ENCODE results near the gene DUOXA1. TPM values are rescaled to one million over a fixed set of nuclear protein-coding genes. Genes with fewer than 3 reads are reported as not detected.

Gene DUOXA1
- total RNA-seq, 1 experiment from 2014 or later = not detected

DNA sequence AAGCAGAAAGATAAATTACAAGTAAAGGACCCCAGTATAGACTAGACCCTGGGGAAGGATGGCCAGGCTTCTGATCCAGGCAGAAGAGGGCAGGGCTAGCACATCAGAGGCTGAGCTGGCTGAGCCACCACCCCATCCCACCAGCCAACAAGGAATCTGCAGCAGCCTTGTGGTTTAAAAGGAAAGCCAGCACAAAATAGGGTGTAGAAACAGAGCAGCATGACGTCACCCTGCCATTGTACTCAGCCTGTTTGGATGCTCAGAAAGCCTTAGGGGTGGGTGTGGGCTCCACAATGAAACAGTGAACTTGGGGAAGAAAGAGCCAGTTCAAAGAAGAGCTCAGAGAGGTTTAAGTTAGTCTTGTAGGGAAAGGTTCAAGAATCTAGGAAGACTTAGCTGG lies 28.3 kb upstream of the DUOXA1 start:
- H3K79me2 ChIP-seq (ENCODE audit: low read length) = no peaks in the 10 kb centered on the region
- peak overlapping the region; percentile 38; the same call in 1 of the 2 replicates for H3K27ac ChIP-seq (ENCODE audit: low read length)
- no peak overlapping the region for H3K4me2 ChIP-seq (ENCODE audit: low read length)
- no peak overlapping the region for H3K4me3 ChIP-seq (ENCODE audit: low read length)
- H3K27me3 ChIP-seq (ENCODE audit: low read length) = no peaks in the 10 kb centered on the region
- no peaks in the 10 kb centered on the region for H3F3A ChIP-seq (ENCODE audit: low read length, unreplicated experiment)
- no peaks in the 10 kb centered on the region for H4K20me1 ChIP-seq (ENCODE audit: low read length)
- peak; percentile 45 for ATAC-seq
- BruUV-seq (replicated peaks) = no TSS peak
- ChIA-PET POLR2A (ENCODE audit: unreplicated experiment) (interaction anchor here (0.5 kb wide), 1 partner anchor 46 kb away, joined by 8 read pairs; no protein-coding TSS in a partner anchor), CTCF (interaction anchor here (0.7 to 1.2 kb wide), 3 partner anchors 9 to 40 kb away, joined by 4 to 9 read pairs (median 7); no protein-coding TSS in a partner anchor)
- no peak overlapping the region for H2AFZ ChIP-seq (ENCODE audit: low read length)
- H3K9me2 ChIP-seq (replicated peaks; ENCODE audit: low read length) = no peaks in the 10 kb centered on the region
- TF ChIP-seq EZH2phosphoT487 (IDR thresholded peaks at IDR 0.05; ENCODE audit: borderline replicate concordance, low read length) (no peak), EZH2 (IDR thresholded peaks at IDR 0.05; ENCODE audit: low read length, unreplicated experiment) (no peak)
- TF ChIP-seq, protein P1, sequence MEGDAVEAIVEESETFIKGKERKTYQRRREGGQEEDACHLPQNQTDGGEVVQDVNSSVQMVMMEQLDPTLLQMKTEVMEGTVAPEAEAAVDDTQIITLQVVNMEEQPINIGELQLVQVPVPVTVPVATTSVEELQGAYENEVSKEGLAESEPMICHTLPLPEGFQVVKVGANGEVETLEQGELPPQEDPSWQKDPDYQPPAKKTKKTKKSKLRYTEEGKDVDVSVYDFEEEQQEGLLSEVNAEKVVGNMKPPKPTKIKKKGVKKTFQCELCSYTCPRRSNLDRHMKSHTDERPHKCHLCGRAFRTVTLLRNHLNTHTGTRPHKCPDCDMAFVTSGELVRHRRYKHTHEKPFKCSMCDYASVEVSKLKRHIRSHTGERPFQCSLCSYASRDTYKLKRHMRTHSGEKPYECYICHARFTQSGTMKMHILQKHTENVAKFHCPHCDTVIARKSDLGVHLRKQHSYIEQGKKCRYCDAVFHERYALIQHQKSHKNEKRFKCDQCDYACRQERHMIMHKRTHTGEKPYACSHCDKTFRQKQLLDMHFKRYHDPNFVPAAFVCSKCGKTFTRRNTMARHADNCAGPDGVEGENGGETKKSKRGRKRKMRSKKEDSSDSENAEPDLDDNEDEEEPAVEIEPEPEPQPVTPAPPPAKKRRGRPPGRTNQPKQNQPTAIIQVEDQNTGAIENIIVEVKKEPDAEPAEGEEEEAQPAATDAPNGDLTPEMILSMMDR (conservative IDR thresholded peaks at IDR 0.05; ENCODE audit: low read depth, low read length) = no peak
- intact Hi-C loops (cut with micrococcal nuclease) = no loop called here
- no peak overlapping the region for H3K9ac ChIP-seq (ENCODE audit: low read length)
- H3K36me3 ChIP-seq (ENCODE audit: low read depth, low read length) = no peaks in the 10 kb centered on the region
- peak; percentile 74 for DNase-seq
- peaks cover 24% of the 10 kb centered on the region for H3K4me1 ChIP-seq (ENCODE audit: insufficient read depth, low read length)
- H3K9me3 ChIP-seq (ENCODE audit: low read length) = no peaks in the 10 kb centered on the region

DNA sequence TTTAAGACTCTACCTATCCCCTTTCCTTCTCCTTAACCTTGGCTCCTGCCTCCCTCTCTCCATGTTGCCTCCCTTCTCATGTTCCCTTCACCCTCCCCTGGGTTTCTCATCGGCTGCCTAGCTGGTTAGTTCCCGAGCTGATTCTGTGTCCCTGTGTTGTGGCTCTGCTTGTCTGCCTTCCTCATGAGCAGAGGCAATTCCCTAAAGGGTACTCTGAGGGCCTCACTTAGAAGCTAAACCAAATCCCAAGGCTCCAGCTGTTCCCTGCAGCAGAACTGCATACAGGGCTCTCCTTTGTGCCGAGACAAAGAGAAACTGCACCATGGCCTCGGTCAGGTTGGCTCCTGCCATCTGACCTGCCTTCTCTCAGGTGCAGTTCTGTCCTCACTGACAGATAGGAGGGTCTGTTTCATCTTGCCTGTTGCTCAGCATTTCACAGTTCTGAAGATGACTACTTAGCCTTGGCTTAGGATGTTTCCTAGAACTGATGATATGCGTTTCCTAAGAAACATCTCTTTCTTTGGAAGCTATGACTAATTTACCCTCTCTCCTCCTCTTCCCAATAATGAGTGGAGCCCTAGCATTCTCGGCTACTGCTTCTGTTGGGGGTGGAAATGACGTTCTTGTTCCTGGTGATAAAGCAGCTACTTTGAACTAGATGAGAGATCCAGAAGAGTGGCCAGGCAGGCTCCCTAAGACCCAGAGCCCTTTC lies 27.2 kb upstream of the DUOXA1 start:
- DNase-seq = no peak
- Histone ChIP-seq H3K79me2 (ENCODE audit: low read length) (no peaks in the 10 kb centered on the region), H3K9me2 (replicated peaks; ENCODE audit: low read length) (no peaks in the 10 kb centered on the region), H3K27ac (ENCODE audit: low read length) (no peak overlapping the region), H3K4me1 (ENCODE audit: insufficient read depth, low read length) (peaks cover 13% of the 10 kb centered on the region), H3K9ac (ENCODE audit: low read length) (no peak overlapping the region), H4K20me1 (ENCODE audit: low read length) (no peaks in the 10 kb centered on the region), H3K4me3 (ENCODE audit: low read length) (no peak overlapping the region), H3K4me2 (ENCODE audit: low read length) (no peak overlapping the region), H3K9me3 (ENCODE audit: low read length) (no peaks in the 10 kb centered on the region), H3K36me3 (ENCODE audit: low read depth, low read length) (no peaks in the 10 kb centered on the region), H2AFZ (ENCODE audit: low read length) (no peak overlapping the region), H3F3A (ENCODE audit: low read length, unreplicated experiment) (no peaks in the 10 kb centered on the region), H3K27me3 (ENCODE audit: low read length) (no peaks in the 10 kb centered on the region)
- BruUV-seq (replicated peaks) = no TSS peak
- ATAC-seq = no peak
- ChIA-PET POLR2A (ENCODE audit: unreplicated experiment) (no interaction called here), CTCF (interaction anchor here (0.6 kb wide), 1 partner anchor 48 kb away, joined by 3 read pairs; no protein-coding TSS in a partner anchor)
- intact Hi-C loops (cut with micrococcal nuclease) = no loop called here
- TF ChIP-seq EZH2 (IDR thresholded peaks at IDR 0.05; ENCODE audit: low read length, unreplicated experiment) (no peak), EZH2phosphoT487 (IDR thresholded peaks at IDR 0.05; ENCODE audit: borderline replicate concordance, low read length) (no peak)
- TF ChIP-seq, protein P1 (conservative IDR thresholded peaks at IDR 0.05; ENCODE audit: low read depth, low read length) = no peak

DNA sequence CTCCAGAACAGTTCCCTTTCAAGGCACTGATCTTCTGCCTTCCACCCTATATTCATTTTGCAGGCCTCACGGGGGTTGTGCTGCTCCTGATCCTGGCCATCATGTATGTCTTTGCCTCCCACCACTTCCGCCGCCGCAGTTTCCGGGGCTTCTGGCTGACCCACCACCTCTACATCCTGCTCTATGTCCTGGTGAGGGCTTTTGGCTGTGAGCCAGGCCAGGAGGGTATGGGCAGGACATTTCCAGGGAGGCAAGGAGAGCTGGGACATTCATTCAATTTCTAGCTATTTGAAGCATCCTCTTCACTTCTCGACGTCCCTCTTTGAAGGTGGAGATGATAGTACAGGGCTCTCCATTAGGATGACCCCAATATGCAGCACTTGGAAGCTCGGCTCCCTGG lies 26.1 kb upstream of the DUOXA1 start:
- ChIA-PET CTCF (no interaction called here), POLR2A (ENCODE audit: unreplicated experiment) (no interaction called here)
- no peaks in the 10 kb centered on the region for H3K9me2 ChIP-seq (replicated peaks; ENCODE audit: low read length)
- H2AFZ ChIP-seq (ENCODE audit: low read length) = no peak overlapping the region
- H3K36me3 ChIP-seq (ENCODE audit: low read depth, low read length) = no peaks in the 10 kb centered on the region
- no peak overlapping the region for H3K27ac ChIP-seq (ENCODE audit: low read length)
- TF ChIP-seq, protein P1 (conservative IDR thresholded peaks at IDR 0.05; ENCODE audit: low read depth, low read length) = no peak
- TF ChIP-seq EZH2 (IDR thresholded peaks at IDR 0.05; ENCODE audit: low read length, unreplicated experiment) (no peak), EZH2phosphoT487 (IDR thresholded peaks at IDR 0.05; ENCODE audit: borderline replicate concordance, low read length) (no peak)
- ATAC-seq = no peak
- no peaks in the 10 kb centered on the region for H3F3A ChIP-seq (ENCODE audit: low read length, unreplicated experiment)
- no peak overlapping the region for H3K9ac ChIP-seq (ENCODE audit: low read length)
- H3K4me3 ChIP-seq (ENCODE audit: low read length) = no peak overlapping the region
- intact Hi-C loops (cut with micrococcal nuclease) = no loop called here
- no TSS peak for BruUV-seq (replicated peaks)
- no peak overlapping the region for H3K4me2 ChIP-seq (ENCODE audit: low read length)
- no peaks in the 10 kb centered on the region for H3K27me3 ChIP-seq (ENCODE audit: low read length)
- peaks cover 13% of the 10 kb centered on the region for H3K4me1 ChIP-seq (ENCODE audit: insufficient read depth, low read length)
- no peaks in the 10 kb centered on the region for H3K79me2 ChIP-seq (ENCODE audit: low read length)
- no peaks in the 10 kb centered on the region for H4K20me1 ChIP-seq (ENCODE audit: low read length)
- DNase-seq = no peak
- no peaks in the 10 kb centered on the region for H3K9me3 ChIP-seq (ENCODE audit: low read length)

Data from PC-3 (cell line).